ENCODE measurements around the gene UGP2. TPM values are rescaled to one million over a fixed set of nuclear protein-coding genes. Genes with fewer than 3 reads are reported as not detected.

Gene UGP2
- total RNA-seq, 4 donors from 2014 or later = 62.3 to 352 (median 235) TPM

GRCh38 chr2:63819765-63820717 is 21.7 kb upstream of the UGP2 start:
- Histone ChIP-seq H3K4me3 (no peak overlapping the region), H3K4me1 (peaks cover 0 to 3% (median 0%) of the 10 kb centered on the region in 4 donors), H3K27ac (peak overlapping the region in 2 of 4 donors; percentile 41), H3K9me3 (no peaks in the 10 kb centered on the region), H3K36me3 (no peaks in the 10 kb centered on the region), H3K27me3 (no peaks in the 10 kb centered on the region)
- in situ Hi-C loops (cut with MboI; ENCODE audit: low pct_ligation_motif_present in 1 of 4, low pct_unique_long_range_greater_than_20kb in 1 of 4, low sequenced_read_pairs in 3 of 4) = no loop called here
- TF ChIP-seq POLR2A (IDR thresholded peaks at IDR 0.05) = no peak
- TF ChIP-seq CTCF (IDR thresholded peaks at IDR 0.05) = no peak
- TF ChIP-seq EP300 (IDR thresholded peaks at IDR 0.05; ENCODE audit: low read depth) = no peak
- no peak for TF ChIP-seq POLR2AphosphoS5 (IDR thresholded peaks at IDR 0.05)
- DNase-seq = no peak
- intact Hi-C loops (cut with DNase I; ENCODE audit: low total_unique reads) = no loop called here
- WGBS, 2 donors (ENCODE audit: low coverage in 1 of 2) = 60 to 66% methylated on average over 2 to 6 of the region's 6 CpGs

- H3K36me3 ChIP-seq = no peaks in the 10 kb centered on the region
- TF ChIP-seq POLR2AphosphoS5 (IDR thresholded peaks at IDR 0.05) (no peak), POLR2A (IDR thresholded peaks at IDR 0.05) (no peak), CTCF (IDR thresholded peaks at IDR 0.05) (no peak), EP300 (IDR thresholded peaks at IDR 0.05; ENCODE audit: low read depth) (no peak)
- no peak overlapping the region for H3K27ac ChIP-seq
- in situ Hi-C loops (cut with MboI; ENCODE audit: low pct_ligation_motif_present in 1 of 4, low pct_unique_long_range_greater_than_20kb in 1 of 4, low sequenced_read_pairs in 3 of 4) (no loop called here), intact Hi-C loops (cut with DNase I; ENCODE audit: low total_unique reads) (no loop called here)
- no peaks in the 10 kb centered on the region for H3K27me3 ChIP-seq
- H3K4me1 ChIP-seq = peaks cover 0 to 3% (median 0%) of the 10 kb centered on the region in 4 donors
- DNase-seq = no peak
- WGBS, 2 donors (ENCODE audit: low coverage in 1 of 2) = 93% methylated on average over 1 of the region's 1 CpG; no CpG with 5 or more reads in 1 of the 2 donors
- H3K9me3 ChIP-seq = no peaks in the 10 kb centered on the region
- H3K4me3 ChIP-seq = no peak overlapping the region
Measured at GRCh38 chr2:63820969-63821368, 20.7 kb upstream of the UGP2 start.

GRCh38 chr2:63821396-63821795 is 20.3 kb upstream of the UGP2 start:
- Histone ChIP-seq H3K4me1 (peaks cover 0 to 3% (median 0%) of the 10 kb centered on the region in 4 donors), H3K27ac (no peak overlapping the region), H3K9me3 (no peaks in the 10 kb centered on the region), H3K36me3 (no peaks in the 10 kb centered on the region), H3K4me3 (no peak overlapping the region), H3K27me3 (no peaks in the 10 kb centered on the region)
- intact Hi-C loops (cut with DNase I; ENCODE audit: low total_unique reads) (no loop called here), in situ Hi-C loops (cut with MboI; ENCODE audit: low pct_ligation_motif_present in 1 of 4, low pct_unique_long_range_greater_than_20kb in 1 of 4, low sequenced_read_pairs in 3 of 4) (no loop called here)
- TF ChIP-seq CTCF (IDR thresholded peaks at IDR 0.05) (no peak), POLR2AphosphoS5 (IDR thresholded peaks at IDR 0.05) (no peak), POLR2A (IDR thresholded peaks at IDR 0.05) (no peak), EP300 (IDR thresholded peaks at IDR 0.05; ENCODE audit: low read depth) (no peak)
- WGBS, 2 donors (ENCODE audit: low coverage in 1 of 2) = 86 to 89% methylated on average over 2 to 3 of the region's 3 CpGs
- DNase-seq = no peak

GRCh38 chr2:63822478-63822877 is 19.2 kb upstream of the UGP2 start:
- no peak for TF ChIP-seq POLR2AphosphoS5 (IDR thresholded peaks at IDR 0.05)
- intact Hi-C loops (cut with DNase I; ENCODE audit: low total_unique reads) (no loop called here), in situ Hi-C loops (cut with MboI; ENCODE audit: low pct_ligation_motif_present in 1 of 4, low pct_unique_long_range_greater_than_20kb in 1 of 4, low sequenced_read_pairs in 3 of 4) (no loop called here)
- WGBS, 2 donors (ENCODE audit: low coverage in 1 of 2) = 90 to 92% methylated on average over 2 to 3 of the region's 3 CpGs
- DNase-seq = no peak
- Histone ChIP-seq H3K27me3 (no peaks in the 10 kb centered on the region), H3K4me3 (no peak overlapping the region), H3K27ac (no peak overlapping the region), H3K4me1 (peaks cover 0 to 3% (median 0%) of the 10 kb centered on the region in 4 donors), H3K36me3 (no peaks in the 10 kb centered on the region), H3K9me3 (no peaks in the 10 kb centered on the region)

Data from transverse colon (tissue), 4 donors.